H54 (cell line): ENCODE measurements around the gene SLC5A1.

ENCODE experiments used
- DNase-seq: peaks from one replicate; pipeline ENCODE4 v3.0.0; 2011; ENCODE audit warnings: low spot score, mixed read lengths; ENCODE audit not compliant: insufficient read length
- FAIRE-seq: peaks from 3 replicates; lab custom pipeline; 2011; peaks lifted over from hg19 to GRCh38; lab: Jason Lieb, UNC
- POLR2A ChIP-seq: IDR thresholded peaks from 2 replicates; pipeline ENCODE4 v1.6.1; 2011; ENCODE audit warnings: low read depth, mild to moderate bottlenecking, low read length

The SLC5A1 gene

DNA sequence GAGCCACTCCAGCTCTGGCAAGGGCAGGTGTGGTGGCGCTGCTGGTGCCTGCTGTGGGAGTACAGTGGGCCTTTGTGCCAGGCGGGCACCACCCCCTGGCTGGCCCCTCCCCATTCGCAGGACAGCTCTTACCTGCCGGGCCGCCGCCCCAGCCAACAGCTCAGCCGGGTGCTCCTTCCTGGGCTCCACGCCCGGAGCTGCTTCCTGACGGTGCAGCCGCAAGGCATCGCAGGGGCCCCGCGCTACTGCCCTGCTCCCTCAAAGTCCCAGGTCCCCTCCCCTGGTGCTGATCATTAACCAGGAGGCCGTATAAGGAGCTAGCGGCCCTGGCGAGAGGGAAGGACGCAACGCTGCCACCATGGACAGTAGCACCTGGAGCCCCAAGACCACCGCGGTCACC, at the start of gene SLC5A1:
Gene SLC5A1, plus strand, starts transcription at position 338 of the 400 bp plus-strand sequence. Its CDS starts 21 bp downstream, at position 359.
- FAIRE-seq (no peak), DNase-seq (no peak)
- no peak for TF ChIP-seq POLR2A

GRCh38 chr22:31995046-31995445, 48.0 kb upstream of the SLC5A1 start:
- no peak for FAIRE-seq
- no peak for TF ChIP-seq POLR2A
- DNase-seq: no peak

DNA sequence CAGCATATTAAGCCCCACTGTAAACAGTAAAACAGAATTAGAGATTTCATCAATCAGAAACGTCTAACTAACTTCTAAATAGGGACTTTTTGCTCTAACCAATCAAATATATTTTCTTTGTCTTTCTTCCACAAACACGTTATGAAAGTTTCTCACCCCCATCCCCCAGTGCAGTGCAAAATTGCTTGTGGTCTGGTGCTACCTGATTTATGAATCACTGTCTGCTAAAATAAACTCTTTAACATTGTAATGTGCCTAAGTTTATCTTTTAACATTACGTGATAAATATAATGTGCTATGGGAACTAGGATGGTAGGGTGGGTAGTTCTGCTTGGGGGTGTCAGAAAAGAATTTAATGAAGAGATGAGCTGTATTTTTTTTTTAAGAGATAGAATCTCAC, 47.3 kb upstream of the SLC5A1 start:
- TF ChIP-seq POLR2A: no peak
- no peak for DNase-seq
- FAIRE-seq: no peak

- DNase-seq: no peak
- TF ChIP-seq POLR2A: no peak
- no peak for FAIRE-seq
Measured at GRCh38 chr22:31998784-31999385, 44.2 kb upstream of the SLC5A1 start.

GRCh38 chr22:32000181-32000580, 42.9 kb upstream of the SLC5A1 start:
- no peak for TF ChIP-seq POLR2A
- FAIRE-seq (no peak), DNase-seq (no peak)

GRCh38 chr22:32005453-32005852, 37.6 kb upstream of the SLC5A1 start:
- TF ChIP-seq POLR2A: no peak
- FAIRE-seq (no peak), DNase-seq (no peak)

DNA sequence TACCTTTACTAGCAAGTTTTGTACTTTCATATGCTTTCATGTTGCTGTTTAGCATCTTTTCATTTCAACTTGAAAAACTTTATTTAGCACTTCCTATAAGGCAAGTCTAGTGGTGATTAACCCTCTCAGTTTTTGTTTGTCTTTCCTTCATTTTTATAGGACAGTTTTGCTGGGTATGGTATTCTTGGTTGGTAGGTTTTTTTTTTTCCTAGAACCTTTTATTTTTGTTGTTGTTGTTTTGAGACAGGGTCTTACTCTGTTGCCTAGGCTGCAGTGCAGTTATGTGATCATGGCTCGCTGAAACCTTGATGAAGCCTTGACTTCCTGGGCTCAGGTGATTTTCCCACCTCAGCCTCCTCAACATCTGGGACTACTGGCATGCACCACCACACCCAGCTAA, 29.9 kb upstream of the SLC5A1 start:
- TF ChIP-seq POLR2A: no peak
- FAIRE-seq (no peak), DNase-seq (no peak)

DNA sequence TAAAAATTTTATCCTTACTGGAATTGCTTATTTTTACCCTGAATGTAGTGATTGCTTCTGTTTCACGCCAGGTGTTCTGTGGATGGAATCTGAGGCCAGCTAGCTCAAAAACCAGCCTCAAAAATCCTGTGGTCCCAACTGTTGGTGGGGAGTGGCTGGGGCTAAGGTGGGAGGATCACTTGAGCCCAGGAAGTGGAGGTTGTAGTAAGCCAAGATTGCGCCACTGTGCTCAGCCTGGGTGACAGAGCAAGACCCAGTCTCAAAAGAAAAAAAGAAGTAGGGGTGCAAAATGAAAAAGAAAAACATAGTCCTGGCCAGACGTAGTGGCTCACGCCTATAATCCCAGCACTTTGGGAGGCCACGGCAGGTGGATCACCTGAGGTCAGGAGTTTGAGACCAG, 27.0 kb upstream of the SLC5A1 start:
- DNase-seq (no peak), FAIRE-seq (no peak)
- no peak for TF ChIP-seq POLR2A

GRCh38 chr22:32018056-32018455, 25.0 kb upstream of the SLC5A1 start:
- no peak for TF ChIP-seq POLR2A
- DNase-seq: no peak
- FAIRE-seq: no peak

GRCh38 chr22:32020117-32020516, 22.9 kb upstream of the SLC5A1 start:
- FAIRE-seq (peak; percentile 69), DNase-seq (no peak)
- TF ChIP-seq POLR2A: no peak

DNA sequence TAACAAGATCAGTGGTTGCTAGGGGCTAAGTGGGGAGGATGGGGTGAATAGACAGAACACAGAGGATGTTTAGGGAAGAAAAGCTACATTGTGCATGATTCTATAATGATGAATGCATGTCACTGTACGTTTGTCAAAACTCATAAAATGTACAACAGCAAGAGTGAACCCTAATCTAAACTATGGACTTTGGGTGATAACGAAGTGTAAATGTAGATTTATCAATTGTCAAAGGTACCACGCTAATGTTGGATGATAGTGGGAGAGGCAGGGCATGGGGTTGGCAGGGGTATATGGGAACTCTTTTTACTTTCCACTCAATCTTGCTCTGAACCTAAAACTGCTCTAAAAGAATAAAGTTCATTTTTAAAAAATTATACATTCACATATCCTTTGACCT, 21.3 kb upstream of the SLC5A1 start:
- FAIRE-seq: no peak
- DNase-seq: no peak
- no peak for TF ChIP-seq POLR2A

- DNase-seq (no peak), FAIRE-seq (no peak)
- no peak for TF ChIP-seq POLR2A
Measured at GRCh38 chr22:32023251-32023827, 19.7 kb upstream of the SLC5A1 start.

- no peak for TF ChIP-seq POLR2A
- FAIRE-seq (no peak), DNase-seq (no peak)
Measured at GRCh38 chr22:32024796-32025195, 18.3 kb upstream of the SLC5A1 start.

DNA sequence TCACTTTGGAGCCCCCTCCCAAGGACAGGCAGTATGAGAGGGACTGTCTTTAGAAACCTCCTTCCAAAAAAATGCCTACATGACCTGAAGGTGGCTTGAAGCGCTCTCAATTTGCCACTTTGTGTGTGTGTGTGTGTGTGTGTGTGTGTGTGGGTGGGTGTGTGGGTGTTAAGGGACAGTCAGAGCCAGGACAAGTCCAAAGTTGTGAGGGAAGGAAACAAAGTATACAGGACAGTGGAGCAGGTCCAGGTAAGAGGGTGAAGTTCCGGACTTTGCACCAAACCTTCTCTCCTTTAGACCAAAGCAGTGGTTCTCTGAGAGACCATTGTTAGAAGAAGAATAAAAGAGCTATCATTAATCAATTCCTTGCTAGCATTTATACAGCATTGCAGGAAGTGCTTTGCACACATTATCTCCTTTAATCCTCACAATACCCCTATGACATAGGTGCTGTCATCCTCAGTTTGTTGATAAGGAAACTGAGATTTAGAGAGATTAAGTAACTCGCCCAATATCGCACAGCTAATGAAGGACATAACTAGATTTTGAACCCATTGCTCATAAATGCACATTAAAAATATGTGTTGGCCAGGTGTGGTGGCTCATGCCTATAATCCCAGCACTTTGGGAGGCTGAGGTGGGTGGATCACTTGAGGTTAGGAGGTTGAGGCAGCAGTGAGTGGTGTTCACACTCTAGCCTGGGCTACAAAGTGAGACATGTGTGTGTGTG, 12.4 kb upstream of the SLC5A1 start:
- FAIRE-seq (no peak), DNase-seq (no peak)
- TF ChIP-seq POLR2A: no peak
